ENCODE data around the gene NPTX1. TPM values are rescaled to one million over a fixed set of nuclear protein-coding genes. Genes with fewer than 3 reads are reported as not detected.

NPTX1 gene
- total and polyA plus RNA-seq, 12 donors: 0.30 to 68.2 (median 5.5) TPM

GRCh38 chr17:80516171-80516932 is 39.9 kb upstream of the NPTX1 start:
- intact Hi-C loops (cut with DNase I): no loop called here

GRCh38 chr17:80513892-80514291 is 37.5 kb upstream of the NPTX1 start:
- TF ChIP-seq POLR2A (IDR thresholded peaks at IDR 0.05): no peak
- TF ChIP-seq CTCF (IDR thresholded peaks at IDR 0.05): no peak
- 57 to 62% (median 60%) methylated on average over 4 to 10 of the region's 10 CpGs for WGBS, 4 donors

More at GRCh38 chr17:80516171-80516932, 39.9 kb upstream of the NPTX1 start:
- DNase-seq: no peak
- H3K27ac ChIP-seq: no peak overlapping the region
- 81 to 92% (median 88%) methylated on average over 15 to 17 of the region's 17 CpGs for WGBS, 4 donors
- no peak overlapping the region for H3K4me3 ChIP-seq
- TF ChIP-seq POLR2A (IDR thresholded peaks at IDR 0.05): no peak
- no peak for TF ChIP-seq CTCF (IDR thresholded peaks at IDR 0.05)
- H3K36me3 ChIP-seq (replicated peaks in 1 of 2): no peaks in the 10 kb centered on the region
- H3K27me3 ChIP-seq: no peaks in the 10 kb centered on the region
- H3K9me3 ChIP-seq (replicated peaks in 1 of 3): no peaks in the 10 kb centered on the region
- H3K4me1 ChIP-seq (replicated peaks in 1 of 2): peaks cover 14 to 17% of the 10 kb centered on the region in 2 donors

GRCh38 chr17:80513201-80513600 is 36.8 kb upstream of the NPTX1 start:
- 47 to 80% (median 62%) methylated on average over 11 to 16 of the region's 16 CpGs for WGBS, 4 donors

More at GRCh38 chr17:80513892-80514291, 37.5 kb upstream of the NPTX1 start:
- peaks cover 14 to 17% of the 10 kb centered on the region in 2 donors for H3K4me1 ChIP-seq (replicated peaks in 1 of 2)
- no peak overlapping the region for H3K4me3 ChIP-seq
- H3K27me3 ChIP-seq: no peaks in the 10 kb centered on the region
- intact Hi-C loops (cut with DNase I): no loop called here
- DNase-seq: no peak
- H3K9me3 ChIP-seq (replicated peaks in 1 of 3): no peaks in the 10 kb centered on the region
- peak overlapping the region in 3 of 5 donors; percentile 54 to 83 (median 67) for H3K27ac ChIP-seq
- H3K36me3 ChIP-seq (replicated peaks in 1 of 2): no peaks in the 10 kb centered on the region

More at GRCh38 chr17:80513201-80513600, 36.8 kb upstream of the NPTX1 start:
- Histone ChIP-seq H3K36me3 (replicated peaks in 1 of 2) (no peaks in the 10 kb centered on the region), H3K9me3 (replicated peaks in 1 of 3) (no peaks in the 10 kb centered on the region), H3K4me1 (replicated peaks in 1 of 2) (peaks cover 14 to 17% of the 10 kb centered on the region in 2 donors), H3K27me3 (no peaks in the 10 kb centered on the region), H3K4me3 (no peak overlapping the region), H3K27ac (peak overlapping the region in 4 of 5 donors; percentile 33 to 83 (median 60))
- intact Hi-C loops (cut with DNase I): no loop called here
- TF ChIP-seq CTCF (IDR thresholded peaks at IDR 0.05) (no peak), POLR2A (IDR thresholded peaks at IDR 0.05) (no peak)
- DNase-seq: peak in 6 of 7 donors; percentile 71 to 85 (median 77)

All from adrenal gland (tissue), 12 donors.